BLaER1 treated with 17β-estradiol and CSF1 and Interleukin-3, amounts not matched to agents 10 nM and 100 nM (cell line): ENCODE results near the gene CELSR1.
"Not testable (repeated sequence)": the region's sequence is repeated elsewhere in the genome, so short reads cannot be mapped to it uniquely, and the experiment has no call there.

ENCODE experiments used
- H3K27ac ChIP-seq, 11 experiments: shearing (Covaris generic); formaldehyde crosslinking; 2 replicates each; pipeline ENCODE4 v1.8.1; 2022
- H3K27me3 ChIP-seq, 11 experiments: shearing (Covaris generic); formaldehyde crosslinking; 2 replicates each; pipeline ENCODE4 v1.8.1; 2022
- H3K36me3 ChIP-seq, 11 experiments: shearing (Covaris generic); formaldehyde crosslinking; 2 replicates each; pipeline ENCODE4 v1.8.1; 2022
- H3K4me1 ChIP-seq, 10 experiments: shearing (Covaris generic); formaldehyde crosslinking; 2 replicates each; pipeline ENCODE4 v1.8.1; 2022
- H3K4me2 ChIP-seq, 11 experiments: shearing (Covaris generic); formaldehyde crosslinking; 2 replicates each; pipeline ENCODE4 v1.8.1; 2022
- H3K4me3 ChIP-seq, 10 experiments: shearing (Covaris generic); formaldehyde crosslinking; 2 replicates each; pipeline ENCODE4 v1.8.1; 2022
- H3K9ac ChIP-seq, 11 experiments: shearing (Covaris generic); formaldehyde crosslinking; 2 replicates each; pipeline ENCODE4 v1.8.1; 2022
- H3K9me3 ChIP-seq, 11 experiments: shearing (Covaris generic); formaldehyde crosslinking; replicated peaks in 1 of 11; 2 replicates each; pipeline ENCODE4 v1.8.1; 2022
- H4K20me1 ChIP-seq, 11 experiments: shearing (Covaris generic); formaldehyde crosslinking; 2 replicates each; pipeline ENCODE4 v1.8.1; 2022
- Cebpa-rat ChIP-seq, 11 experiments: shearing (Covaris generic); IDR thresholded peaks; 2 replicates each; pipeline ENCODE4 v1.8.1; 2022

CELSR1 gene

GRCh38 chr22:46472722-46473016 lies 64.8 kb downstream of the CELSR1 start:
- Histone ChIP-seq H3K27me3 (no peaks in the 10 kb centered on the region), H3K4me2 (no peak overlapping the region), H3K27ac (no peak overlapping the region), H3K4me1 (peaks cover 13 to 18% (median 15%) of the 10 kb centered on the region in 10 experiments), H3K36me3 (no peaks in the 10 kb centered on the region), H3K9me3 (peaks cover 6 to 17% (median 12%) of the 10 kb centered on the region in 11 experiments; a peak in 18 of 22 replicates), H4K20me1 (no peaks in the 10 kb centered on the region; a peak in 1 of 22 replicates), H3K4me3 (no peak overlapping the region), H3K9ac (no peak overlapping the region)
- no peak for TF ChIP-seq Cebpa-rat (IDR thresholded peaks at IDR 0.05)

DNA sequence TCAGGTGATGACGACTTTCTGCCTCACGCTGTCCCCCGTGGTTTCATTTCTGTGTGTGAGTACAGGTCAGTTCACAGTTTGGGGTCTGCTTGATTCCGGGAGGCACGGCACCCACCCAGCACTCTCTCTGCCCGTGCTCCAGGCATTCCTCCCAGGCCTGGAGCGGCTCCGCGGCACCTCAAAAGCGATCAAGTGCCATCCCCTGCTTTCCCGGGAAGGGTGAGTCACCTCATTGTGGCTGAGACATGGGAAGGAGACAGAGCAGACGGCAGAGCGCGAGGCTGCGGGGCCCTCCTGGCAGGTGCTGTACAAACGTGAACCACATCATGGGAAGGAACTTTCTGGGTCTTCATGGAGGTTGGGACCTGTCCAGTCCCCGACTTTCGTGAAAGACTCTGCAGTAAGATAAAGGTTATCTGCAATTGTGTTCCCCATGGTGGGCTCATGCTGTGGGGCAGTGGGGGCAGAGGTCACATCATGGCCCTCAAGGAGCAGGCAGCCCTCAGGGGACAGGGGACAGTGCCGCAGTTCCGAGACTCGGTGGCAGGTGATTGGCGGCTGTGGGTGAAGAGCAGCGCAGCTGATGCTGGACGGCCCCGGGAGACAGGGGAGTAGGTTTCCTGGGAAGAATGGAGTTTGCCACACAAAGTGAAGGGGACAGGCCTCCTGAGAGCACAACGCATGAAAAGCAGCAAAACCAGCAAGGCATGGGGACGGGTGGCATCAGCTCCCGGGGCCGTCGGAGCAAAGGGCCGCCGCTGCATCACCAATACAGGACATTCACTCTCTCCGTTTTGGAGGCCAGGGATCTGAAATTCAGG lies 65.3 kb downstream of the CELSR1 start:
- Histone ChIP-seq H3K9ac (no peak overlapping the region), H3K27ac (no peak overlapping the region), H3K4me2 (no peak overlapping the region)

DNA sequence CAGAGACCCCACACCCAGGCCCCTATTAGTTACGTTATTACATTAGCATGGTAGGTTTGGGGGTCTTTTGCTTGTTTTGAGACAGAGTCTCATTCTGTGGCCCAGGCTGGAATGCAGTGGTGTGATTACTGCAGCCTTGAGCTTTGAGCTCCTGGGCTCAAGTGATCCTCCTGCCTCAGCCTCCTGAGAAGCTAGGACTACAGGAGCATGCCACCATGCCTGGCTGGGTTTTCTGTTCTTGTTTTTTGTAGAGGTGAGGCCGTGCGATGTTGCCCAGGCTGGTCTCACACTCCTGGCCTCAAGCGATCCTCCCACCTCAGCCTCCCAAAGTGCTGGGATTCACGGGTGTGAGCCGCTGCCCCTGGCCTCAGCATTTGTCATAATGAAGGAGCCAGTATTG lies 66.1 kb downstream of the CELSR1 start:
- not testable (repeated sequence) for H3K4me2 ChIP-seq, H4K20me1 ChIP-seq, H3K27ac ChIP-seq, H3K27me3 ChIP-seq, H3K9ac ChIP-seq, H3K36me3 ChIP-seq, H3K4me3 ChIP-seq
- Histone ChIP-seq H3K4me1 (peaks cover 2 to 12% (median 7%) of the 10 kb centered on the region in 10 experiments; a peak in 17 of 20 replicates), H3K9me3 (peaks cover 6 to 17% (median 12%) of the 10 kb centered on the region in 11 experiments; a peak in 18 of 22 replicates)

More for the DNA sequence above, 65.3 kb downstream of the CELSR1 start:
- Histone ChIP-seq H4K20me1 (no peaks in the 10 kb centered on the region; a peak in 1 of 22 replicates), H3K36me3 (no peaks in the 10 kb centered on the region), H3K4me3 (no peak overlapping the region), H3K9me3 (peaks cover 6 to 17% (median 12%) of the 10 kb centered on the region in 11 experiments; a peak in 18 of 22 replicates), H3K27me3 (no peaks in the 10 kb centered on the region), H3K4me1 (peaks cover 10 to 14% (median 11%) of the 10 kb centered on the region in 10 experiments)
- TF ChIP-seq Cebpa-rat (IDR thresholded peaks at IDR 0.05): no peak

GRCh38 chr22:46469711-46470110 lies 67.7 kb downstream of the CELSR1 start:
- Histone ChIP-seq H3K9me3 (peaks cover 0 to 4% (median 0%) of the 10 kb centered on the region in 11 experiments; a peak in 4 of 22 replicates), H4K20me1 (peaks cover 0 to 10% (median 0%) of the 10 kb centered on the region in 11 experiments; a peak in 4 of 22 replicates), H3K4me3 (no peak overlapping the region), H3K4me2 (no peak overlapping the region; a peak in 1 of 22 replicates), H3K27me3 (peaks cover 0 to 20% (median 0%) of the 10 kb centered on the region in 11 experiments; a peak in 7 of 22 replicates), H3K9ac (no peak overlapping the region), H3K27ac (no peak overlapping the region), H3K36me3 (no peaks in the 10 kb centered on the region), H3K4me1 (peaks cover 3 to 26% (median 20%) of the 10 kb centered on the region in 10 experiments; a peak in 19 of 20 replicates)
- TF ChIP-seq Cebpa-rat (IDR thresholded peaks at IDR 0.05): no peak

DNA sequence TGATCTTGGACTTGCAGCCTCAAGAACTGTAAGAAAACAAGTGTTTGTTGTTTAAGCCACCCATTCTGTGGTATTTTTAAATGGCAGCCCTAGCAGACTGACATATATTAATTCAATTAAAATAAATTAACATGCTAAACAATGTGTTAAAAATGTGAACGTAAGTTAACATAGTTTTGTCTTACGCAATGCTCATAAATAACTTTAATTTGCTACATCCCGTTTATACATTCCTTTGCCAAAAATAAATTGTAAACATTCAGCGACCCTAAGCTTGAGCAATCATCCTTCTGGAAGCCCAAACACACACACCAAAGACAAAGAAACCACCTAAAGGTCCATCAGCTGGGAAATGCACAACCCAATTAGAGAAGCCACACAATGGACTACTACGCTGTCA lies 70.4 kb downstream of the CELSR1 start:
- TF ChIP-seq Cebpa-rat (IDR thresholded peaks at IDR 0.05): peak in 1 of 11 experiments; percentile 44; a peak in 1 of 22 replicates
- no peak overlapping the region for H3K4me3 ChIP-seq

DNA sequence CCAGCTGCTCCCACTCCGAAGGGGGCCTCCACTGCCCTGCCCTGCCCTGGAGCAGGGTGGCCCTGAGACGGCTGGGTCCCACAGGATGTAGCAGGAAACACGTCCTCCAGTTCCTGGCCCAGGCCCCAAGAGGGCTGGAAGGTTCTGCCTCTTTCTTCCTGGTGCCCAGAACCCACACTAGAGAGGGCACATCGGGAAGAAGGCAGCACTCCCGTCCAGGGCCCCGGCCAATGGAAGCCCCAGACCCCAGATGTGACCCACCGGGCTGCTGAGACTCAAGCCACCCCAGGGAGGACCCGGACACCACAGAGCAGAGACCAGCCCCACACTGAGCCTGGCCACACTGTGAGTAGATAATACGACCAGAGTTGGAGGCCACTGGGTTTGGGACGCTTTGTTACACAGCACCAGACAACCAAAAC lies 71.2 kb downstream of the CELSR1 start:
- Histone ChIP-seq H3K4me2 (peak overlapping the region in 9 of 11 experiments; percentile 39 to 81 (median 72); a peak in 18 of 22 replicates), H3K4me1 (peaks cover 13 to 58% (median 50%) of the 10 kb centered on the region in 10 experiments; a peak in 19 of 20 replicates), H4K20me1 (peaks cover 0 to 15% (median 0%) of the 10 kb centered on the region in 11 experiments; a peak in 4 of 22 replicates), H3K9me3 (0 out of 22 replicates have a peak, but pooled peaks cover 0 to 4% (median 0%) of the 10 kb centered on the region in 11 experiments), H3K36me3 (peaks cover 0 to 14% (median 0%) of the 10 kb centered on the region in 11 experiments; a peak in 3 of 22 replicates), H3K9ac (0 out of 22 replicates have a peak overlapping the region, but pooled peaks of 1 of the 11 experiments have one; percentile 21), H3K27me3 (peaks cover 0 to 24% (median 0%) of the 10 kb centered on the region in 11 experiments; a peak in 7 of 22 replicates), H3K27ac (no peak overlapping the region), H3K4me3 (no peak overlapping the region)
- no peak for TF ChIP-seq Cebpa-rat (IDR thresholded peaks at IDR 0.05)

More for the DNA sequence above, 70.4 kb downstream of the CELSR1 start:
- peak overlapping the region in 1 of 11 experiments; percentile 78; a peak in 5 of 22 replicates for H3K4me2 ChIP-seq
- no peak overlapping the region for H3K9ac ChIP-seq
- H3K4me1 ChIP-seq: peaks cover 10 to 54% (median 44%) of the 10 kb centered on the region in 10 experiments; a peak in 19 of 20 replicates
- H3K9me3 ChIP-seq: 0 out of 22 replicates have a peak, but pooled peaks cover 0 to 4% (median 0%) of the 10 kb centered on the region in 11 experiments
- peaks cover 0 to 10% (median 0%) of the 10 kb centered on the region in 11 experiments; a peak in 3 of 22 replicates for H3K36me3 ChIP-seq
- H4K20me1 ChIP-seq: peaks cover 0 to 15% (median 0%) of the 10 kb centered on the region in 11 experiments; a peak in 4 of 22 replicates
- peaks cover 0 to 24% (median 0%) of the 10 kb centered on the region in 11 experiments; a peak in 7 of 22 replicates for H3K27me3 ChIP-seq
- H3K27ac ChIP-seq: no peak overlapping the region

DNA sequence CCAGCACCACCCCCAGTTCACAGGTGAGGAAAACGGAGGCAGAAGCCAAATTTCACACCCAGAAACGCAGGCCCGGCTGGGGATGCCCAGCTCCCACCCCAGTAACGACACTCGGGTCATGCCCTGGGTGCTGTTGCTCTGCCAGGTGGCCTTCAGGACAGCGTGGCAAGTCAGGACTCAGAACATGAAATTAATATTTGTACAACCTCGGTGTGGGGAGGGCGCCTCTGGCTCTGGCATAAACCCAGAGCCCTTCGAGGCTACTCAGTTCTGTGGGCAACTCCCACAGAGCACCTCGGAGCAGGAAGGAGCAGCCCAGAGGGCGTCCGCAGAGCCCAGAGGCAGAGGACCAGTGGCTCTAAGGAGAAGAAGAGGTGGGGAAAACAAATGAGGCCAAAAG lies 71.6 kb downstream of the CELSR1 start:
- Histone ChIP-seq H3K4me2 (peak overlapping the region in 10 of 11 experiments; percentile 27 to 81 (median 70); a peak in 19 of 22 replicates), H3K27ac (no peak overlapping the region), H3K36me3 (peaks cover 0 to 14% (median 0%) of the 10 kb centered on the region in 11 experiments; a peak in 3 of 22 replicates), H3K4me3 (no peak overlapping the region), H3K9me3 (0 out of 22 replicates have a peak, but pooled peaks cover 0 to 4% (median 0%) of the 10 kb centered on the region in 11 experiments), H3K9ac (0 out of 22 replicates have a peak overlapping the region, but pooled peaks of 1 of the 11 experiments have one; percentile 21), H3K4me1 (peaks cover 13 to 63% (median 50%) of the 10 kb centered on the region in 10 experiments; a peak in 19 of 20 replicates), H4K20me1 (peaks cover 0 to 15% (median 0%) of the 10 kb centered on the region in 11 experiments; a peak in 4 of 22 replicates), H3K27me3 (peaks cover 0 to 24% (median 0%) of the 10 kb centered on the region in 11 experiments; a peak in 7 of 22 replicates)
- TF ChIP-seq Cebpa-rat (IDR thresholded peaks at IDR 0.05): no peak

GRCh38 chr22:46465345-46465720 lies 72.1 kb downstream of the CELSR1 start:
- peak overlapping the region in 10 of 11 experiments; percentile 27 to 81 (median 70); a peak in 18 of 22 replicates for H3K4me2 ChIP-seq
- no peak for TF ChIP-seq Cebpa-rat (IDR thresholded peaks at IDR 0.05)
- no peak overlapping the region for H3K4me3 ChIP-seq
- no peak overlapping the region for H3K27ac ChIP-seq
- H3K4me1 ChIP-seq: peaks cover 13 to 68% (median 52%) of the 10 kb centered on the region in 10 experiments; a peak in 19 of 20 replicates
- peaks cover 0 to 15% (median 0%) of the 10 kb centered on the region in 11 experiments; a peak in 4 of 22 replicates for H4K20me1 ChIP-seq
- H3K27me3 ChIP-seq: peaks cover 0 to 28% (median 0%) of the 10 kb centered on the region in 11 experiments; a peak in 7 of 22 replicates
- H3K9ac ChIP-seq: no peak overlapping the region
- H3K9me3 ChIP-seq: 0 out of 22 replicates have a peak, but pooled peaks cover 0 to 4% (median 0%) of the 10 kb centered on the region in 11 experiments
- H3K36me3 ChIP-seq: peaks cover 0 to 14% (median 0%) of the 10 kb centered on the region in 11 experiments; a peak in 3 of 22 replicates
